GM21717 (cell line): Measurements from ENCODE around the gene RGS17.
"Not testable (repeated sequence)": the region's sequence is repeated elsewhere in the genome, so short reads cannot be mapped to it uniquely, and the experiment has no call there.

Experiments used
- ATAC-seq: cut with Tn5 transposase; IDR thresholded peaks from one replicate; pipeline ENCODE4 v1.9.1; 2021; ENCODE audit warnings: mild to moderate bottlenecking, moderate library complexity; ENCODE audit not compliant: unreplicated experiment

The RGS17 gene, protein sequence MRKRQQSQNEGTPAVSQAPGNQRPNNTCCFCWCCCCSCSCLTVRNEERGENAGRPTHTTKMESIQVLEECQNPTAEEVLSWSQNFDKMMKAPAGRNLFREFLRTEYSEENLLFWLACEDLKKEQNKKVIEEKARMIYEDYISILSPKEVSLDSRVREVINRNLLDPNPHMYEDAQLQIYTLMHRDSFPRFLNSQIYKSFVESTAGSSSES

DNA sequence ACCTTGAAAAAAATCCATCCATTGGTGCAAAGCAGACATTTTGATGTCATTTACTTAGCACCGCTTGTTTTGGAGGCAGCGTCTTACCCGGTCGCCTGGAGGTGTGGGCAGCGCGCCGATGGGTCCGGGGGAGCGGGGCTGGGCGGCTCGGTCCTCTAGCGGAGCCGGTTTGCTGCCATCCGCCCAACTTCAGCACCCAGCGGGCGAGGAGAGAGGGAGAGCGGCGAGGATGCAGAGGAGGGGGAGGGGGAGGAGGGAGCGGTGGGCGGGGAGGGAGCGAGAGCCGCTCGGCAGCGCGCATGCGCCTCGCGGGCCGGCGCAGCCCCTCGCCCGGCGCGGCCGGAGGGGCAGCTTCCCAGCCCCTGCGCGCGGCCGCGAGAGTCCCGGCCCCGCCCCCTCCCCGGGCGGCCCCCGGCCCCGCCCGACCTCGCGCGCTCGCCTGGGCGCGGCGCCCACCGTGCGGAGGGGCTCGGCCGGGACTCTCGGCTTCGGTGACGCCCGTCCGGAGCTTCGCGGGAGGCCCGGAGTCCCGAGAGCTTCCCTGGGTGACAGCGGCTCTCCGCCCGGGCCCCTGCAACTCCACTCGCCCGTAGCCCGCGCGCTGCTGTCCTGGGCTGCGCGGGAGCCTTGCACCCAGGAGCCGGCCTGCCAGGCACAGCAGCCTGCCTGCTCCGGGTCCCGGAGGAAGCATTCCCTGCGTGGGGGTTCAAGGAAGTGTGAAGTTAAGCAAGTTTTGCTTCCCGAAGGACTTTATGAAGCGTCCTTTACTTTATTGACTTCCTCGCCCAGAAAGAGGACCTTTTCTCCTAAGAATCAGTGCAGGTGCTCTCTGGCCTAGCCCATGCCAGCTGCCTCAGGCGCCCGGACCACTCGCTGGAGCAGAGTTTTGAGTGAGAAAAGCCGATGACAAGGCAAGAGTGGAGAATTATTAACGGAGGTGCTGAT, at the start of gene RGS17:
Gene RGS17, minus strand, starts transcription at position 246 of the 945 bp plus-strand sequence. CDS start 87,264 bp downstream, outside the sequence.
- no peak for ATAC-seq

GRCh38 chr6:153172815-153173214, 41.7 kb upstream of the RGS17 start:
- no peak for ATAC-seq

- ATAC-seq = no peak
These were observed 39.4 kb upstream of the RGS17 start for GRCh38 chr6:153170511-153170910.

- no peak for ATAC-seq
These were observed 36.8 kb upstream of the RGS17 start for GRCh38 chr6:153167907-153168306.

DNA sequence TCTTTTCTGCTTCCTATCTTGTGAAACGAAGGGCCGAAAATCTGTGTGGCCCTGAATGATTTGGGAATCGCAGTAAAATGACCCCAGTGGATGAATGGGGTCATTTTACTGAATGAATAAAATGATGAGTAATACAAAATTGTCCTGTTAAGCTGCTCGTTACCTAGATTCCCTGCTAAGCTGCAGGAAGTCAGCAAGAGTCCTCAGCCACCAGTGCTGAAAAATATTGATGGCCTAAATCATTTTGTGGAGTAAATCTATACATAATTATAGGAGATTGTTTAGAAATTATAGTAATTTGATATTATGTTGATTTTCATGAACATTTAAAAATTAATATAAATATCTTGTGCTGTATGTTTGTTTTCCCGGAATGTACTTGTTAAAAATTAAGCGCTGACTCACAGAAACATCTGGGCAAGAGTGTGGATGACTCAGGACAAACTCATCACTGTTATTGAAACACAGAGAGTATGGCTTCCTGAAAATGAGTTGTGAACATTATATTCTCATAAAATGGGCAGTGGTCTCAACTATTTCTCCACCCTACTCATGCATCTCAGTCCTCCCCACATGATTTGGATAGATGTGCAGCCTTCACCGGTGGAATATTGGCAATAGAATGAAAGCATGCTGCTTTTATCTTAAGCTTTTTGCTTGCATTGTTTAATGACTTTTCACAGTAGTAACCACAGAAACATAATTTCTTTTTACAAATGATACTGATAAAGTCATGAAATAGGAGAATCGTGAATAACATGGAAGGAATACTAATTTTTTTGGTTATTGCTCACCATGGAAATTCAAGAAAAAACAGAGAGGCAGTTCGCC, 36.2 kb upstream of the RGS17 start:
- no peak for ATAC-seq

- no peak for ATAC-seq
These were observed 31.6 kb upstream of the RGS17 start for GRCh38 chr6:153162646-153163045.

DNA sequence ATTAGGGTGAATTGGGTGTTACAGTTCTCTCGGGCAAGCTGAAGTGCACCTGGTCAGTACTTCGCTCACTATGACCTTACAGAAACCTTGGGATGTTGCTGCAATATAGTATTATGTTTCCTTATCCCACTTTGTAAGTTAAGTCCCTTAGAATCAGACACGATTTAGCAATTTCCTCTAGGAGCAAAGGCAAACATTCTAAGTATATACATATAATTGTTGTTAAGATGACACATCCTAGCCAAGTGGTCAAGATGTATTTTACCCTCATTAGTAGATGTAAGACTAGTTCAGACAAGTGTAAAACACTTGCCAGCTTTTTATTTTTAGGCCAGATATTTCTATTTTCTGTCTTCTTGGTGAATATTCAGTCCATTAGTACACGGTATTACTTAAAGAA, 31.1 kb upstream of the RGS17 start:
- no peak for ATAC-seq

- ATAC-seq = no peak
These were observed 29.1 kb upstream of the RGS17 start for GRCh38 chr6:153160221-153160620.

GRCh38 chr6:153150752-153151440, 19.8 kb upstream of the RGS17 start:
- ATAC-seq = no peak

DNA sequence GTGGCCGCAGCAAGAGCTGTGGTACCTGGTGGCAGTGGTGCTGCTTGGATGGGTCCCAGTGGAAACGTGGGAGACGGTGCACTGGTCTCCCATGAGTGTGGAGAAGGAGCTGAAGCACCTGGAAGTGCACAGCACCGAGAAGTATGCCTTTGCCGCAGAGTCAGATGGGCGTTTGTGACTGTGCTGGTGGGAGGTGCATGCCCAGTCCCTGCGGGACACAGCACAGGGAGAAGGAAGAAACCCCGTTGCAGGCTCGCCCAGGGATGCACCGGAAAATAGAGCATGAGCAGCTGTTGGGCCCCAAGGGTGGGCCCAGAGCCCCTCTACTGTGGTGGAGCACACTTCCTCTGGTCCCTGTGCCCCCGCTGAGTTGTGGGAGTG, 19.3 kb upstream of the RGS17 start:
- ATAC-seq = no peak

DNA sequence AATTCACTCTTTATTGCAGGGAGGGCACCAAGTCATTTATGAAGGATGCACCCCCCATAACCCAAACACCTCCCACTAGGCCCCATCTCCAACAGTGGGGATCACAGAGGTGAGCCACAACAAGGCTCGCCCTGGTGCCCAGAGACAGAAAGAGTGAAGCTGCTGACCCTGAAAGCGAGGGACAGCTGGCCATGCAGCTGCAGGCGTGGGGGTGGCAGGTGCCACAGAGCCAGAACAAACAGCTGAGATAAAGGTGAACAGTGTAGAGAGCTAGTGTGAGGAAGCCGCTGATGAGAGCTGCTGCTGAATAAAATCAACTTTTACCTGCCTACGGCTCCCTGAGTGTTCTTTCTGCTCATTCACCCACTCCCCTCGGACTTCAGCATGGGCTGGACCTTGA, 18.8 kb upstream of the RGS17 start:
- ATAC-seq = no peak

DNA sequence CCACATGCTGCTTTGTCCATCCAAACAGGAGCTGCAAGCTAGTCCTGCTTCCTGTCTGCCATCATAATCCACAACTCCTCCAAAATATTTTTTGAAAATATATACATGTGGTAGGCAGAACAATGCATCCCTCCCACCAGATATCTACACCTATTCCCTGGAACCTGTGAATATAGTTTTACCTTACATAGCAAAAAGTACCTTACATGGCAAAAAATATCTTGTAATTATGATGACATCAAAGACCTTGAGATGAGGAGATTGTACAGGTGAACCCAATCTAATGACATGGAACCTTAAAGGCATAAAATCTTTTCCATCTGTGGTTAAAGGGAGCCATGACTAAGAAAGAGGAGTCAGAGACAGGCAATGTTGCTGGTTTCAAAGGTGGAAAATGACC, 15.3 kb upstream of the RGS17 start:
- ATAC-seq = no peak

DNA sequence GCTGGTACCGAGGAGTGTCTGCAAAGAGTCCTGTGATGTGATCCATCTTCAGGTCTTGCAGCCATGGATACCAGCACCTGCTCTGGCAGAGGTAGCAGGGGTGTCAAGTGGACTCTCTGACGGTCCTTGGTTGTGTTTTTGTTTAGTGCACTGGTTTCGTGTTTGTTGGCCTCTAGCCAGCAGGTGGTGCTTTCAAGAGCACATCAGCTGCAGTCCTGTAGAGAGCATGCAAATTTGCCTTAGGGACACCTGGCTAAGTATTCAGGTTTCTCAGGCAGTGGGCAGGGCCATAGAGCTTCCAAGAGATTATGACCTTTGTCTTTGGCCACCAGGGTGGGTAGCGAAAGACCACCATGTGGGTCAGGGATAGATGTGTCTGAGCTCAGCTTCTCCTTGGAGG, 14.5 kb upstream of the RGS17 start:
- no peak for ATAC-seq

DNA sequence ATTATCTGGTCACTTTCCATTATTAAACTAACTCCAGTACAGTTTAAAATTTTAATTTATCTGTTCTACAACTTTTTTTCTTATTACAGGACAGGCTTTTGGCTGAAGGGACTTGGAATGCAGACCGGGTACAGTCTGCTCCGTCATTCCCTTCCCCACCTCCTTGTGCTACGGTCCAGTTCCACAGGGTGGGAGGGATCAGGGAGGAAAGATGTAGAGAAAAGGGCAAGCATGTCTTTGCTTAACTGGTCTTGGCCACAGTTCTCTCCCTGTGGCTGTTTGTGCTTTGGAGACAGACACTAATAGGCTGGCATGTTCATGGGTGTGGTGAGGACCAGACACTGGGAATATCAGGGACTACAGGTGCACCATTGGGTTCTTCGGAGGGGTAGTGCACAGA, 12.1 kb upstream of the RGS17 start:
- no peak for ATAC-seq

GRCh38 chr6:153140299-153140698, 9.2 kb upstream of the RGS17 start:
- no peak for ATAC-seq

GRCh38 chr6:153138930-153139329, 7.8 kb upstream of the RGS17 start:
- ATAC-seq = no peak

DNA sequence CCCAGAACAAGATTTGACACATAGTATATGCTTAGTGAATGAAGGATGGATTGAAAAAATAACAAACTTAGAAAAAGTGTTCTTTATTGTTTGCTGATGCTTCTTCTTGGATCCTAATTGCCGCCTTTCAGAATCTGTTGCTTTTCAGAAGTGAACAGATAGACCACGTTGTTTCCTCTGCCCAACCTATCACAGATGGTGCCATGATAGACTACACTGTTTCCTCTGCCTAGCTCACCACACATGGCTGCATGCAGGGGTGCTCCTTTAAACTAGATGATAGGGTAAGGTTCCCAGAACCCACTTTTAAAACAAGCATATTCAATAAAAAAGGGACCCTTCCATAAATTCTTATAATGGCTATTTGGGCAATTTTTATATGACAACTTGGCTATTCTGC, 4.6 kb upstream of the RGS17 start:
- no peak for ATAC-seq

- not testable (repeated sequence) for ATAC-seq
These were observed 2.6 kb upstream of the RGS17 start for GRCh38 chr6:153133667-153134066.

DNA sequence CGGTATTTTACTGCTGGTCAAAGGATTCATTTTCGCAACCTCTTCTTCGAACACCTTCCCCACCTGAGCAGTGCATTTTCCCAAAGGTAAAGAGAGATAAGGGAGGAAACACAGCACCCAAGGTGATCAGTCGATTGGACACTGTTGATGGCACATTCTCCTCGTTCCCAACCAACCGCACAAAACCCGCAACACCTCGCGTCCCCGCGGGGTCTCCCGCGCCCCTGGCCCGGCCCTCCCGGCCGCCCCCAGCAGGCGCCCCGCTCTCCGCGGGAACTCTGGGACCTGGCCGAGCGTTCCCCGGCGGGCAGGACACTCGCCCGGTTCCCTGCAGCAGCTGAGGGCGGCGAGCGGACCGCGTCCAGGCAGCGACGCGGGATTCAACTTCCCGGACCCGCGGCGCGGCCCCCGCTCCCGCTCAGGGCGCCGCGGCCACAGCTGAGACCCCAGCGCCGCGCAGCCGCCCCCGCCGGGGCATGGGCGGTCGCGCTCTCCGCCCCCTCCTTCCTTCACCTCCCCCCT, 506 bp downstream of the RGS17 start:
- no peak for ATAC-seq

GRCh38 chr6:153129873-153130514, 1.1 kb downstream of the RGS17 start:
- no peak for ATAC-seq
